Neural cell (in vitro differentiated cells): ENCODE data around the gene ANKS1A. TPM values are rescaled to one million over a fixed set of nuclear protein-coding genes. Genes with fewer than 3 reads are reported as not detected.

Source experiments
- H2AFZ ChIP-seq: fragments of 200-600, 300-800 bp; sonication (generic), shearing (Covaris generic); 2 replicates; pipeline ENCODE4 v1.6.0; 2014; ENCODE audit warnings: low read depth, mild to moderate bottlenecking, antibody characterized with exemption, low read length, moderate library complexity
- H3F3A ChIP-seq: fragments of 200-600 bp; shearing (Covaris generic); 2 replicates; pipeline ENCODE4 v1.6.1; 2016; ENCODE audit warnings: mild to moderate bottlenecking, moderate library complexity, mixed read lengths, antibody characterized with exemption, low read length; ENCODE audit not compliant: insufficient read depth, poor library complexity, severe bottlenecking
- H3K27ac ChIP-seq: fragments of 200-600, 300-800 bp; sonication (generic), shearing (Covaris generic); 2 replicates; pipeline ENCODE4 v1.5.1; 2014; ENCODE audit warnings: mild to moderate bottlenecking, low read length, moderate library complexity
- H3K27me3 ChIP-seq: fragments of 300-800, 200-600 bp; sonication (generic), shearing (Covaris generic); 2 replicates; pipeline ENCODE4 v1.6.0; 2014; ENCODE audit warnings: mild to moderate bottlenecking, low read depth, low read length, moderate library complexity; ENCODE audit not compliant: insufficient read depth
- H3K36me3 ChIP-seq: fragments of 300-800, 200-600 bp; sonication (generic), shearing (Covaris generic); 2 replicates; pipeline ENCODE4 v1.5.1; 2014; ENCODE audit warnings: mild to moderate bottlenecking, antibody characterized with exemption, low read length, moderate library complexity; ENCODE audit not compliant: insufficient read depth
- H3K4me2 ChIP-seq: fragments of 300-800, 200-600 bp; sonication (generic), shearing (Covaris generic); 2 replicates; pipeline ENCODE4 v1.6.0; 2014; ENCODE audit warnings: mild to moderate bottlenecking, low read length
- H3K4me3 ChIP-seq: fragments of 300-800, 200-600 bp; sonication (generic), shearing (Covaris generic); 2 replicates; pipeline ENCODE4 v1.5.1; 2014; ENCODE audit warnings: mild to moderate bottlenecking, low read length, moderate library complexity
- H3K79me2 ChIP-seq: fragments of 200-600 bp; shearing (Covaris generic); replicated peaks from 2 replicates; pipeline ENCODE4 v1.6.0; 2014; ENCODE audit warnings: mild to moderate bottlenecking, low read length, moderate library complexity; ENCODE audit not compliant: insufficient read depth
- H3K9ac ChIP-seq: fragments of 300-800, 200-600 bp; sonication (generic), shearing (Covaris generic); 2 replicates; pipeline ENCODE4 v1.6.1; 2016; ENCODE audit warnings: mild to moderate bottlenecking, low read length, mixed read lengths
- H3K9me2 ChIP-seq: fragments of 200-600 bp; shearing (Covaris generic); 2 replicates; pipeline ENCODE4 v1.6.1; 2016; ENCODE audit warnings: mild to moderate bottlenecking, low read length, mixed read lengths; ENCODE audit not compliant: insufficient read depth
- H3K9me3 ChIP-seq: fragments of 200-600, 300-800 bp; sonication (generic), shearing (Covaris generic); 2 replicates; pipeline ENCODE4 v1.6.1; 2016; ENCODE audit warnings: mild to moderate bottlenecking, mixed run types, low read length, moderate library complexity, mixed read lengths
- H4K20me1 ChIP-seq: fragments of 200-600 bp; shearing (Covaris generic); 2 replicates; pipeline ENCODE4 v1.6.1; 2016; ENCODE audit warnings: mild to moderate bottlenecking, mixed run types; ENCODE audit not compliant: insufficient read depth
- CTCF ChIP-seq: fragments of 450-650 bp; IDR thresholded peaks from 2 replicates; pipeline ENCODE4 v1.5.1; 2014; ENCODE audit warnings: antibody characterized with exemption, mild to moderate bottlenecking, moderate library complexity; ENCODE audit not compliant: poor library complexity, severe bottlenecking
- EP300 ChIP-seq: fragments of 450-650 bp; conservative IDR thresholded peaks from 2 replicates; pipeline ENCODE4 v1.6.1; 2014; ENCODE audit warnings: antibody characterized with exemption, mild to moderate bottlenecking, moderate library complexity; ENCODE audit not compliant: poor library complexity, severe bottlenecking
- EZH2 ChIP-seq: fragments of 200-600, 300-800 bp; shearing (Covaris generic), sonication (generic); IDR thresholded peaks from 2 replicates; pipeline ENCODE4 v1.6.1; 2014; ENCODE audit warnings: antibody characterized with exemption, low read length, borderline replicate concordance, mild to moderate bottlenecking; ENCODE audit not compliant: insufficient read depth, poor library complexity, severe bottlenecking
- MXI1 ChIP-seq: fragments of 450-650 bp; conservative IDR thresholded peaks from 2 replicates; pipeline ENCODE4 v1.6.1; 2014; ENCODE audit warnings: antibody characterized with exemption, mild to moderate bottlenecking; ENCODE audit not compliant: poor library complexity, severe bottlenecking
- POLR2AphosphoS5 ChIP-seq: IDR thresholded peaks from 2 replicates; pipeline ENCODE4 v1.6.1; 2012
- RAD21 ChIP-seq: fragments of 450-650 bp; conservative IDR thresholded peaks from 2 replicates; pipeline ENCODE4 v1.6.1; 2014; ENCODE audit warnings: antibody characterized with exemption, mild to moderate bottlenecking, moderate library complexity
- REST ChIP-seq: IDR thresholded peaks from 2 replicates; pipeline ENCODE4 v1.6.1; 2012; ENCODE audit warnings: borderline replicate concordance
- SMC3 ChIP-seq: fragments of 450-650 bp; conservative IDR thresholded peaks from 2 replicates; pipeline ENCODE4 v1.6.1; 2014; ENCODE audit warnings: antibody characterized with exemption, mild to moderate bottlenecking, moderate library complexity; ENCODE audit not compliant: poor library complexity
- TAF1 ChIP-seq: IDR thresholded peaks from 2 replicates; pipeline ENCODE4 v1.6.1; 2012; ENCODE audit warnings: low read depth
- polyA plus RNA-seq: library from polyadenylated mRNA; depleted of rRNA; stranded (reverse); fragments of >200 nt; gene quantifications from 2 replicates; pipeline ENCODE4 v1.2.3, GENCODE V29; 2014

Gene ANKS1A
- polyA plus RNA-seq, 1 donor from 2014 or later = 22.6 TPM

- TF ChIP-seq CTCF = no peak
- no peak for TF ChIP-seq MXI1
- no peak for TF ChIP-seq RAD21
Observed at GRCh38 chr6:34909320-34909883, 20.3 kb downstream of the ANKS1A start (continued).

GRCh38 chr6:34911822-34912221 lies 22.8 kb downstream of the ANKS1A start:
- Histone ChIP-seq H4K20me1 (no peaks in the 10 kb centered on the region), H3K9ac (no peak overlapping the region), H3K36me3 (no peaks in the 10 kb centered on the region), H3K4me3 (no peak overlapping the region), H3K9me2 (no peaks in the 10 kb centered on the region), H3K79me2 (peaks cover 4% of the 10 kb centered on the region), H3K9me3 (no peaks in the 10 kb centered on the region), H3K4me2 (no peak overlapping the region), H2AFZ (no peak overlapping the region), H3F3A (no peaks in the 10 kb centered on the region), H3K27me3 (no peaks in the 10 kb centered on the region), H3K27ac (no peak overlapping the region)
- no peak for TF ChIP-seq MXI1
- no peak for TF ChIP-seq POLR2AphosphoS5
- TF ChIP-seq EZH2 = no peak
- TF ChIP-seq SMC3 = no peak
- TF ChIP-seq REST = no peak
- TF ChIP-seq TAF1 = no peak
- TF ChIP-seq CTCF = no peak
- TF ChIP-seq RAD21 = no peak
- TF ChIP-seq EP300 = no peak
